Smooth muscle cell (in vitro differentiated cells): ENCODE data around the gene TYW5. TPM values are rescaled to one million over a fixed set of nuclear protein-coding genes. Genes with fewer than 3 reads are reported as not detected.

Source experiments
- DNase-seq: peaks from one replicate; lab custom pipeline; 2025; ENCODE audit not compliant: unreplicated experiment; lab: John Stamatoyannopoulos, UW
- H2AFZ ChIP-seq: fragments of 200-600 bp; sonication (generic); 2 replicates; pipeline ENCODE4 v1.6.0; 2016; ENCODE audit warnings: antibody characterized with exemption, low read depth, mild to moderate bottlenecking
- H3F3A ChIP-seq: fragments of 200-600 bp; sonication (generic); 2 replicates; pipeline ENCODE4 v1.6.0; 2017; ENCODE audit warnings: antibody characterized with exemption, low read depth
- H3K27ac ChIP-seq: fragments of 200-600 bp; sonication (generic); 2 replicates; pipeline ENCODE4 v1.5.1; 2016; ENCODE audit warnings: low read depth, mild to moderate bottlenecking
- H3K27me3 ChIP-seq: fragments of 200-600 bp; sonication (generic); 2 replicates; pipeline ENCODE4 v1.6.1; 2016; ENCODE audit warnings: low read depth, mild to moderate bottlenecking
- H3K36me3 ChIP-seq: fragments of 200-600 bp; sonication (generic); 2 replicates; pipeline ENCODE4 v1.5.1; 2016; ENCODE audit warnings: low read depth
- H3K4me1 ChIP-seq: fragments of 200-600 bp; sonication (generic); 2 replicates; pipeline ENCODE4 v1.5.1; 2016; ENCODE audit warnings: low read depth
- H3K4me2 ChIP-seq: fragments of 200-600 bp; sonication (generic); 2 replicates; pipeline ENCODE4 v1.6.0; 2016; ENCODE audit warnings: mild to moderate bottlenecking
- H3K4me3 ChIP-seq: fragments of 200-600 bp; sonication (generic); 2 replicates; pipeline ENCODE4 v1.5.1; 2016; ENCODE audit warnings: mild to moderate bottlenecking
- H3K79me2 ChIP-seq: fragments of 200-600 bp; sonication (generic); 2 replicates; pipeline ENCODE4 v1.6.0; 2016; ENCODE audit warnings: low read depth, mild to moderate bottlenecking
- H3K9ac ChIP-seq: fragments of 200-600 bp; sonication (generic); 2 replicates; pipeline ENCODE4 v1.6.0; 2016; ENCODE audit warnings: low read depth
- H3K9me3 ChIP-seq: fragments of 200-600 bp; sonication (generic); replicated peaks from 2 replicates; pipeline ENCODE4 v1.5.1; 2016; ENCODE audit warnings: low read depth
- H4K20me1 ChIP-seq: fragments of 200-600 bp; sonication (generic); 2 replicates; pipeline ENCODE4 v1.6.0; 2016; ENCODE audit warnings: low read depth
- WGBS: methylation state at CpG from one replicate; pipeline ENCODE4 v1.1.7; 2016; ENCODE audit warnings: low lambda C conversion rate; 5-methylcytosine and 5-hydroxymethylcytosine counted together
- polyA plus RNA-seq: library from polyadenylated mRNA; unstranded; fragments of >200 nt; fragmentation: Nextera tagmentation; extraction: Ambion mirVana; gene quantifications from 2 replicates; pipeline ENCODE4 v1.2.1, GENCODE V29; 2016
- total RNA-seq: library from RNA; depleted of rRNA; stranded (reverse); fragments of >200 nt; gene quantifications from 2 replicates; pipeline ENCODE4 v1.2.3, GENCODE V29; 2014
- TF ChIP-seq, protein P1 (sequence below): fragments of 200-600 bp; sonication (generic); IDR thresholded peaks from 2 replicates; pipeline ENCODE4 v1.5.1; 2017; ENCODE audit warnings: borderline replicate concordance, mild to moderate bottlenecking, antibody characterized with exemption; ENCODE audit not compliant: insufficient read depth, poor library complexity, severe bottlenecking

TYW5 gene
- total and polyA plus RNA-seq, 2 experiments from 2014 or later = 6.6 to 14.6 TPM

GRCh38 chr2:199992296-199992695 lies 37.0 kb upstream of the TYW5 start:
- Histone ChIP-seq H3F3A (peaks cover 8% of the 10 kb centered on the region), H3K4me2 (no peak overlapping the region), H2AFZ (no peak overlapping the region), H3K36me3 (no peaks in the 10 kb centered on the region), H3K4me1 (peaks cover 7% of the 10 kb centered on the region), H4K20me1 (no peaks in the 10 kb centered on the region), H3K27me3 (no peaks in the 10 kb centered on the region), H3K79me2 (no peaks in the 10 kb centered on the region), H3K9me3 (no peaks in the 10 kb centered on the region), H3K9ac (no peak overlapping the region), H3K4me3 (no peak overlapping the region), H3K27ac (no peak overlapping the region)
- WGBS = 88% methylated on average over 3 of the region's 3 CpGs
- no peak for DNase-seq
- TF ChIP-seq, protein P1, sequence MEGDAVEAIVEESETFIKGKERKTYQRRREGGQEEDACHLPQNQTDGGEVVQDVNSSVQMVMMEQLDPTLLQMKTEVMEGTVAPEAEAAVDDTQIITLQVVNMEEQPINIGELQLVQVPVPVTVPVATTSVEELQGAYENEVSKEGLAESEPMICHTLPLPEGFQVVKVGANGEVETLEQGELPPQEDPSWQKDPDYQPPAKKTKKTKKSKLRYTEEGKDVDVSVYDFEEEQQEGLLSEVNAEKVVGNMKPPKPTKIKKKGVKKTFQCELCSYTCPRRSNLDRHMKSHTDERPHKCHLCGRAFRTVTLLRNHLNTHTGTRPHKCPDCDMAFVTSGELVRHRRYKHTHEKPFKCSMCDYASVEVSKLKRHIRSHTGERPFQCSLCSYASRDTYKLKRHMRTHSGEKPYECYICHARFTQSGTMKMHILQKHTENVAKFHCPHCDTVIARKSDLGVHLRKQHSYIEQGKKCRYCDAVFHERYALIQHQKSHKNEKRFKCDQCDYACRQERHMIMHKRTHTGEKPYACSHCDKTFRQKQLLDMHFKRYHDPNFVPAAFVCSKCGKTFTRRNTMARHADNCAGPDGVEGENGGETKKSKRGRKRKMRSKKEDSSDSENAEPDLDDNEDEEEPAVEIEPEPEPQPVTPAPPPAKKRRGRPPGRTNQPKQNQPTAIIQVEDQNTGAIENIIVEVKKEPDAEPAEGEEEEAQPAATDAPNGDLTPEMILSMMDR = no peak

- 96% methylated on average over 2 of the region's 2 CpGs for WGBS
- no peak for DNase-seq
- H3K4me1 ChIP-seq = peaks cover 7% of the 10 kb centered on the region
- no peak overlapping the region for H3K27ac ChIP-seq
- no peaks in the 10 kb centered on the region for H3K9me3 ChIP-seq
- H3K4me2 ChIP-seq = no peak overlapping the region
- no peak overlapping the region for H3K9ac ChIP-seq
- H4K20me1 ChIP-seq = no peaks in the 10 kb centered on the region
- no peaks in the 10 kb centered on the region for H3K27me3 ChIP-seq
- no peaks in the 10 kb centered on the region for H3K79me2 ChIP-seq
- no peak overlapping the region for H3K4me3 ChIP-seq
- peaks cover 8% of the 10 kb centered on the region for H3F3A ChIP-seq
- H2AFZ ChIP-seq = no peak overlapping the region
- H3K36me3 ChIP-seq = no peaks in the 10 kb centered on the region
- TF ChIP-seq, protein P1 = no peak
These were observed 36.4 kb upstream of the TYW5 start for GRCh38 chr2:199991691-199992090.

DNA sequence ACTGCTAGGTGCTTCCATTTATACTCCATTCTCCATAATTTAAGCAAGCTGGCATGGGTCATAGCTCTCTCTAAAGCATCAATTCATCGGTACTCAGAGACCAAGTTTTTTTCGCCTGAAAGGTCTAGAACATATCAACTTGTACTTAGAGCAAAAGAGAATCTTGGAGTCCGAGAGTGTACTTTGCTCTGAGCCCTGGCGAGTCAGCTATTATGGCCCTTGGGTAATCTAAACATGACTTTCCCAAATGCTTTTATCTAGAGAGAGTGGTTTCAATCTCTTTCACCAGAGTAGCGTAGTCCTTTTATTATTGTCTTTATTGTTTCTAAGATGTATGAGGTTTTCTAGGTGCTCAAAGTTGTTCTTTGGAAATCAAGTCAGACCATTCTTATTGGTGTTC lies 34.5 kb upstream of the TYW5 start:
- H3K79me2 ChIP-seq = no peaks in the 10 kb centered on the region
- H3K4me2 ChIP-seq = no peak overlapping the region
- no peak overlapping the region for H3K9ac ChIP-seq
- 76% methylated on average over 5 of the region's 5 CpGs for WGBS
- H3K27ac ChIP-seq = no peak overlapping the region
- H2AFZ ChIP-seq = no peak overlapping the region
- no peak overlapping the region for H3K4me3 ChIP-seq
- H3K36me3 ChIP-seq = no peaks in the 10 kb centered on the region
- H3F3A ChIP-seq = peaks cover 8% of the 10 kb centered on the region
- H3K27me3 ChIP-seq = no peaks in the 10 kb centered on the region
- H3K9me3 ChIP-seq = no peaks in the 10 kb centered on the region
- TF ChIP-seq, protein P1 = no peak
- DNase-seq = no peak
- H3K4me1 ChIP-seq = peaks cover 7% of the 10 kb centered on the region
- H4K20me1 ChIP-seq = no peaks in the 10 kb centered on the region

DNA sequence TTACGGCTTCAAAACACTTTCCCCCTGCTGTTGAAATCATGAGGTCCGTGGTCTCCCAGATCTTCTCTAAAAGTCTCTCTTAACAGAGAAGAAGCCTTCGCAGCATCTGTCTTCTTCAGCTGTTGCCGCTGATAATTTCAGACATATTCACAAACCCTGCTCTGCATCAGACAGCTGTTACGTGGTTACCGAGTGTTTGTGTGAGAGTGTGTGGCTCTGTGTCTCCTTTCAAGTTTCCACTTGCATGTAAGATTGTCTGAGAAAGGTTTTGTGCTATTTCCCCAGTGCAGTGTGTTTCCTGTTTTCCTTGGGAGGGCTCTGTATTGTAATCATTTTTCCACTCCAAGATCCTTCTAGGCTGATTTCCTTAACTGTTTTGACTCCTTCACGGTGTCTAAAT lies 32.9 kb upstream of the TYW5 start:
- Histone ChIP-seq H3K27ac (peak overlapping the region; percentile 74), H4K20me1 (no peaks in the 10 kb centered on the region), H3F3A (peaks cover 8% of the 10 kb centered on the region), H2AFZ (peak overlapping the region; percentile 90), H3K79me2 (no peaks in the 10 kb centered on the region), H3K4me3 (peak overlapping the region; percentile 27), H3K36me3 (no peaks in the 10 kb centered on the region), H3K9me3 (no peaks in the 10 kb centered on the region), H3K4me1 (peaks cover 7% of the 10 kb centered on the region), H3K27me3 (no peaks in the 10 kb centered on the region), H3K4me2 (peak overlapping the region; percentile 79), H3K9ac (peak overlapping the region; percentile 56)
- TF ChIP-seq, protein P1 = no peak
- DNase-seq = no peak
- 10% methylated on average over 7 of the region's 7 CpGs for WGBS
